Liver (tissue), 3 donors: Measurements from ENCODE around the gene ACSL6.

Experiments
- CTCF ChIP-seq: fragments of 150-350 bp; IDR thresholded peaks from 2 replicates; pipeline ENCODE4 v1.5.1; 2017; ENCODE audit warnings: improper control_type of control experiment, low read depth, low read length; ENCODE audit not compliant: missing input control
- HNF4G ChIP-seq: IDR thresholded peaks from 2 replicates; pipeline ENCODE4 v1.6.1; 2016; ENCODE audit warnings: antibody characterized with exemption
- JUND ChIP-seq, 2 donors: IDR thresholded peaks; 2 replicates each; pipeline ENCODE4 v1.6.1; 2016; ENCODE audit warnings: antibody characterized with exemption in 2 of 2
- RAD21 ChIP-seq, 2 donors: IDR thresholded peaks; 2 replicates each; pipeline ENCODE4 v1.6.1; 2016; ENCODE audit warnings: antibody characterized with exemption in 2 of 2, mild to moderate bottlenecking in 2 of 2
- RXRA ChIP-seq, 2 donors: IDR thresholded peaks; 2 replicates each; pipeline ENCODE4 v1.6.1; 2017 to 2018; ENCODE audit warnings: antibody characterized with exemption in 2 of 2, mild to moderate bottlenecking in 1 of 2
- SP1 ChIP-seq: IDR thresholded peaks from 2 replicates; pipeline ENCODE4 v1.6.1; 2018; ENCODE audit warnings: antibody characterized with exemption, mild to moderate bottlenecking
- TAF1 ChIP-seq: conservative IDR thresholded peaks from 2 replicates; pipeline ENCODE4 v1.6.1; 2016; ENCODE audit warnings: antibody characterized with exemption, mild to moderate bottlenecking
- YY1 ChIP-seq: IDR thresholded peaks from 2 replicates; pipeline ENCODE4 v1.6.1; 2016; ENCODE audit warnings: antibody characterized with exemption, mild to moderate bottlenecking
- ZBTB33 ChIP-seq: IDR thresholded peaks from 2 replicates; pipeline ENCODE4 v1.6.1; 2016; ENCODE audit warnings: antibody characterized with exemption
- TF ChIP-seq, protein P1 (sequence below): IDR thresholded peaks from 2 replicates; pipeline ENCODE4 v1.6.1; 2016; ENCODE audit warnings: antibody characterized with exemption
- donor health status: healthy.
- donor health status: healthy.

- no peak for TF ChIP-seq CTCF
- TF ChIP-seq, protein P1, sequence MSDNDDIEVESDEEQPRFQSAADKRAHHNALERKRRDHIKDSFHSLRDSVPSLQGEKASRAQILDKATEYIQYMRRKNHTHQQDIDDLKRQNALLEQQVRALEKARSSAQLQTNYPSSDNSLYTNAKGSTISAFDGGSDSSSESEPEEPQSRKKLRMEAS = no peak
- no peak for TF ChIP-seq JUND (IDR thresholded peaks at IDR 0.05)
- TF ChIP-seq YY1 = no peak
- TF ChIP-seq SP1 = no peak
- TF ChIP-seq HNF4G = no peak
- no peak for TF ChIP-seq ZBTB33
- TF ChIP-seq RXRA (IDR thresholded peaks at IDR 0.05) = no peak
- TF ChIP-seq RAD21 (IDR thresholded peaks at IDR 0.05) = no peak
- TF ChIP-seq TAF1 = no peak
Observed at GRCh38 chr5:131926168-131926567, 85.3 kb downstream of the ACSL6 start.
